H54 (cell line): ENCODE data around the gene AUTS2.

ENCODE experiments used
- DNase-seq: peaks from one replicate; pipeline ENCODE4 v3.0.0; 2011; ENCODE audit warnings: low spot score, mixed read lengths; ENCODE audit not compliant: insufficient read length
- FAIRE-seq: peaks from 3 replicates; lab custom pipeline; 2011; peaks lifted over from hg19 to GRCh38; lab: Jason Lieb, UNC
- POLR2A ChIP-seq: IDR thresholded peaks from 2 replicates; pipeline ENCODE4 v1.6.1; 2011; ENCODE audit warnings: low read depth, mild to moderate bottlenecking, low read length

Gene AUTS2

DNA sequence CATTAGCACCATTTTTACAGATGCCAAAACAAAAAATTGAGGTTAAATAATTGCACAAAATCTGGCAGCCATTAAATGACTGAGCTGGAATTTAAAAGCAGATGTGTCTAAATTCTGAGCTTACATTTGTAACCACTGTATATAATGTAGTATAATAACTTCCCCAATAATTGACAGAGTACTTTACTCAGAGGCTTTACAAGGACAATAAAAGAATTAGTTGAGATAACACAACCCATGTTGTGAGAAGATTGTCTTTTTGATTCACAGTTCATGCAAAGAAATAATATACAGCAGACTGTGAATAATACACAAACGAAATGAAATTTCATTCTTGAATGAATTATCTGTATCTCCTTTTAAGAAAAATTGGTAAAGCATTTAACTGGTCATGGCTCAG lies 417.1 kb downstream of the AUTS2 start:
- DNase-seq = no peak
- FAIRE-seq = no peak
- TF ChIP-seq POLR2A = no peak

DNA sequence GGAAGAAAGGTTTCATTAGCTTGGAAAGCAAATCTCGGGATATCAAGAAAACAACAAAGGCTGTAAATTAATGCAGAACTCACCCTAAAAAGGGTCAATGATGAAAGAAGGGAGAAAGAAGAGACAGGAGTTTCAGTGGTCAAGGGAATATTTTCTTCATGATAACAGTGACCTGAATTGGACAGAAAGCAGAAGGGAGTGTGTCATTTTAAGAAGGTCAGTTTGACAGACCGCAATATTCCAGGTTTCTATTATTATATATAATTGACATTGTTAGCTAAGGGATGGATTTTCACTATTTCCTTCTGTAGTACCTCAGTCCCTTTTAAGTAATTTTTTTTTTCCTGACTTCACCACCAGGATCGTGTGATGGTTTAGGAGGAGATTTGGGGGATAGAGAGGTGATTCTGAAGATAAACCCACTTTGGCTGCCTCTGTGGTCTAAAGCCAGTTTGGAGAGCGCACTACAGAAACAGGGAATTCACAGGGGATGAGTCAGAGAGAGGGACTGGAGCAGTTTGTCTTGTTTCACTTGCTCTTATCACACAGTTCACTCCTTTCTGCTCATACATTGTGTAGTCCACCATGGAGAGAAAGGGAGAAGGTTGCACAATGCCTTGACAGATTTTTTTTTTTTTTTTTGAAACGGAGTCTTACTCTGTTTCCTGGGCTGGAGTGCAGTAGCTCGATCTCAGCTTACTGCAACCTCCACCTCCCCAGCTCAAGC lies 417.9 kb downstream of the AUTS2 start:
- FAIRE-seq (peak; percentile 92), DNase-seq (peak; percentile 27)
- no peak for TF ChIP-seq POLR2A

DNA sequence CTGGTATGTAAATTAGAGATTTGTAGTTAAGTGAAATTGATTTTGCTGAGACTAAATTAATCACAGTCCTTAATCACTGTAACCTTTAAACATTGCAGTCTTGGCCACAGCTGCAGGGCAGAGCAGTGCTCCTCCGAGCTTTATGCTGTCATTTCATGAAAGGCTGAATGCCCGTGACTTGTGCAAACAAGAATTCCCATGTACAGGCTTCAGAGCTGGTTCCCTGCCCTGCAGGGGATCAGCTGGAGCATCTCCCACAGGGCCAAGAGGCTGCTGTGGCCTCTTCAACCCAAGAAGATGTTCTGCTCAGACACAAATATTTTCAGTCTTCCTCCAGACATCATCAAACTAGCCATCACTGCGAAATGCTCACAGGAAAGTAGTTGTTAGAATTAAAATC lies 419.1 kb downstream of the AUTS2 start:
- TF ChIP-seq POLR2A = no peak
- no peak for DNase-seq
- no peak for FAIRE-seq

DNA sequence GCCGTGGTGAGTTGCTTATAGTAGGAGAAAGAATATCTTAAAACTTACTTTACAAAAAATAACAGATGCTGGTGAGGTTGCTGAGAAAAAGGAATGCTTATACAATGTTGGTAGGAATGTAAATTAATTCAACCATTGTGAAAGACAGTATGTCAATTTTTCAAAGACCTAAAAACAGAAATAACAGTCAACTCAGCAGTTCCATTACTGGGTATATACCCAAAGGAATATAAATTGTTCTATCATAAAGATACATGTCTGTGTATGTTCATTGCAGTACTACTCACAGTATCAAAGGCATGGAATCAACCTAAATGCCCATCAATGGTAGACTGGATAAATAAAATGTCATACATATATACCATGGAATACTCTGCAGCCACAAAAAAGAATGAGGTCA lies 420.4 kb downstream of the AUTS2 start:
- no peak for TF ChIP-seq POLR2A
- DNase-seq (no peak), FAIRE-seq (no peak)

DNA sequence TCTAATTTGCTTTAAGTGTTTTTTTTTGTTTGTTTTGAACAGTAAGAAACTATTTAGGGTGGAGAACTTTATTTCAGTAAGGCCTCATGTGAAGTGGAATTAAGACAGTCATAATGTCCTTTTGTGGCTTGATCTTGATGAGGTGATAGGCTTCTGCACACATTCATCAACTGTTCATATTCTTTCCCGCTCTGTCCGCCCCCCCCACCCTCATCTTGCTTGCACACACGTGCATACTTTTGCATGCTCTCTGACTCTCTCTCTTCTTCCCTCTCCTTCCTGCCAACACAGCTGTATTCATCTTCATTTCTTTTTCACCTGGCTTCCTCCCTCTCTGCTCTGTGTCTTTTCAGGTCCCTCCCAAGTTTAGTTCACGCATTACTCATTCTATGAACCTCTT lies 429.6 kb downstream of the AUTS2 start:
- FAIRE-seq (no peak), DNase-seq (no peak)
- TF ChIP-seq POLR2A = no peak

DNA sequence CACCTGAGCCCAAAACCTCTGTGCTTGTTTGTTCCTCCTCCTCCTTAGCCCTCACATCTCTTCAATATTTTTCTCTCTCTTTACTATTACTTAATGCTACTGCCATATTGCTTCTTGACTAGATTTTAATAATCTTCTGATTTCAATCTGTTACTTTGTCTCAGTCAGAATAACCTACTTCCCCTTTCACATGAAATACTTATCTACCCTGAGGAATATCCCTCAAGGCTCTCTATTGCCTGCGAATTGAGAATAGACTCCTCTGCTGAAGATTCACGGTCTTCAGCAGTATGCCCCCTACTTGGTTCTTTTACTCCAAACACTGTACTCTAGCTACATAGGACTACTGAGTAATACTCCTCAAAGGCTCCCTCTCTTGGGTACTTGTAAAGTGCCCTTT lies 430.3 kb downstream of the AUTS2 start:
- no peak for FAIRE-seq
- DNase-seq = no peak
- no peak for TF ChIP-seq POLR2A

DNA sequence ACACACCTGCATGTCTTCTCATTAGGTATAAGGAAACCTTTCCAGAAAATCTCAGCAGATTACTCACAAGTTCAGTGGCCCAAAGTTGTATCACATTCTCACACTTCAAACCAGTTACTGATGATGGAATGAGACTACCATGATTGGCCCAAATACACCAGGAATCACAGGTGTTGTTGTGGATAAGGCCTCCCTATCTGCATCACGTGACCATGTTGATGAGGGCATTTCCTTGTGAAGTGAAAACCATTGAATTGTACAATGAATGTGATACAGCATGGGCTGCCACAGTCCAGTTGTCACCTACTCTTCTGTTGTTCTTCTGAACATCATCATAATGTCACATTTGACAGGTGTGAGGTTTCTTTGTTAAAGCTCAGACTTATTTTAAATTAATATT lies 431.7 kb downstream of the AUTS2 start:
- DNase-seq = no peak
- no peak for TF ChIP-seq POLR2A
- FAIRE-seq = no peak

DNA sequence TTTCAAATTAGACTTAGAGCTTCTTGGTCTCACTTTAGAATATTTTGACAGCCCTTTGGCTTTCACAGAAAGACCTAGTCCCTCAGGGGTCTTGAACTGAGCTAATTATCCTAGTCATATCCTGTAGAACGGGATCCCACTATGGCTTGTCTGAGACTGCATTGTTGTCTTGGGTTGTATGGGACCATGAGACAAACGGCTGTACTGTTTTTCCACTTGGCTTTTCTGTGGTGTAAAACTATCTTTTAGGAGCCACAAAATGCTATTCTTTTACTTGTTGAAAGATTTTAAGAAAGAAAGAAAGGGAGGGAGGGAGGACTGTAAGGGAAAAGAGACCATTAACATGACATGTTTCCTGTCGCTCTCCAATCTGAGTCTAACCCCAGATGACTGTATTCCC lies 432.5 kb downstream of the AUTS2 start:
- FAIRE-seq (no peak), DNase-seq (no peak)
- no peak for TF ChIP-seq POLR2A

DNA sequence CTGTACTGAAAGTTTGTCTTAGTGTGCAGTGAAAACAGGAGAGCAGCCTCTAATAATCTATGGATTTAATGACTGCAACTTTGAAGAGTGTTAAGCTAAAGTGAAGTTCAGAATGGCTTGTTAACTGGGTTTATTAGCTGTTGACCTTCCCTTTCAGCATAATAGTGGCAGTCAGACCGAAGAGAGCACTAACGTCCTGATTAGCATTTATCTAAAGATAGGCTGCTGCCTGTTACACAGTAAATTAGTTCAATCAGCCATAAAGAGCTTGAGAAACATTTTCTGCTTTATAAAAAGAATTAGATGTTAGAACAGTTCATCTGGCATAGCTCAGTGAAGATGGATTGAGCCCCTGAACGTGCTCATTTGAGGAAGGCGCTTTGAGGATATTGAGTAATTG lies 433.0 kb downstream of the AUTS2 start:
- DNase-seq (no peak), FAIRE-seq (no peak)
- TF ChIP-seq POLR2A = no peak

DNA sequence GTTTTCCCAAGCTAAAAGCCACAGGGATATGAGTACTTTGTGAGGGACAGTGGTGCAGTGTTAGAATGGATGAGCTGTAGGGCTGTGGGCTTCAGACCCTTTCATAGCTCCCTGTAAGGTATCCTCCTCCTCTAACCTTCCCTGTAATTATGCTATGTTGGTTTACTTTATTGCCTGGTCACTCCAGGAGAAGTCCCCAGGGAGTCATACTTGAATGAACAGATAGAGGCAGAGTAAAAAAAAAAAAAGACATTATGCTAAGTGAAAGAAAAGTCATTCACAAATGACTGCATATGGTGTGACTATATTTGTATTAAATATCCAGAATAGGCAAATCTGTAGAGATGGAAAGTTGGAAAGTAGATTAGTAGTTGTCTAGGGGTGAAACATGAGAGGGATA lies 434.4 kb downstream of the AUTS2 start:
- FAIRE-seq (no peak), DNase-seq (no peak)
- TF ChIP-seq POLR2A = no peak

DNA sequence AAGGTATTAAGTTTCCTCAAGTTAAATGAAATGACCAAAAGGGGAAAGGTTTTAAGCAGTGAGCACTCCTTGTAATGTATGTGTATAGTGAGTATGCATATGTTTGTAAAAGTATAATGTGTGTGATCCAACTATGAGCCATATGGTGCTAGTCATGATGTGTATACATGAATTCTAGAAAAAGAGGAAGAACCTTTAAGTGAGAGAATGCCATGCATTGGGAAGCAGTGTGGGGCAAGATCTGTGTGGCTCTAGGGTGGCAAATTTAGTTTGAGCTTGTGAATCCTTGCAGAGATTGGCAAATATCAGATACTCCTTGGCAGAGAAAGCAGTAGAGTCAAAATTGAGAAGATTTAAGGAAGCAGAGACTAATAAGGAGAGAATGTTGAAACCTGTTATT lies 435.0 kb downstream of the AUTS2 start:
- no peak for DNase-seq
- TF ChIP-seq POLR2A = no peak
- no peak for FAIRE-seq

DNA sequence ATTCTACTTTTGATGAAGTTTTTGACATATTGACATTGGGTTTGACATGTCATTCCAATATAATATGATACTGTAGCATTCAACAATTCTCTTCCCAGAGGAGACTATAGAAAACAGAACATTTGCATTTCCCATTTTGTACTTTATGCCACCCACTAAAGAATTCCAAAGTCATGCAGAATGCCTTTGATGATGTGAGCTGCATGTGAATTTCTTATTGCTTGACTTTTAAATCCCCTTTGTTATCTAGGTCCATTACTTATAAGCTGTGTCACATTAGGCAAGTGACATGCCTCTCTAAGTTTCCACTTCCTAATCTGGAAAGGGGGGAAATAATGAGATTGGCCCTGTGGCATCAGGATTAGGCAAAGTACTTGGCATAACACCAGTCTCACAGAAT lies 436.7 kb downstream of the AUTS2 start:
- FAIRE-seq = no peak
- DNase-seq = no peak
- TF ChIP-seq POLR2A = no peak

DNA sequence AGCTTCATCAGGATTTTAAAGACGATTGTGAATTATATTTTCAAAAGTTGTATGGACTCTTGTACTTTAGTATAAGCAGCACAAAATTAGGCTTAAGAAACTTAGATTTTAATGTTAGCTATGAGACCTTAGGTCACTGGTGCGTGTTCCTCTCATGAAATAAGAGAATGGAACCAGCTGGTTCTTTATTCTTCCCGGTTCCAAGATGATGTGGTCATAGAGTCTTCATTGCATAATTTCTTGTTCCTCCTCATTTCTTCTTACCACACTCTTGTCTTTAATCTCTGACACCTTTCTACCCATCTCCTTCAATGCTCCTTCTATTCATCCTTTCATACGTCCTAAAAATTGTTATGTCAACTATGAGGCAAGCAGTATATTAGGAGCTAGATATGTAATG lies 437.2 kb downstream of the AUTS2 start:
- no peak for FAIRE-seq
- DNase-seq = no peak
- TF ChIP-seq POLR2A = no peak

DNA sequence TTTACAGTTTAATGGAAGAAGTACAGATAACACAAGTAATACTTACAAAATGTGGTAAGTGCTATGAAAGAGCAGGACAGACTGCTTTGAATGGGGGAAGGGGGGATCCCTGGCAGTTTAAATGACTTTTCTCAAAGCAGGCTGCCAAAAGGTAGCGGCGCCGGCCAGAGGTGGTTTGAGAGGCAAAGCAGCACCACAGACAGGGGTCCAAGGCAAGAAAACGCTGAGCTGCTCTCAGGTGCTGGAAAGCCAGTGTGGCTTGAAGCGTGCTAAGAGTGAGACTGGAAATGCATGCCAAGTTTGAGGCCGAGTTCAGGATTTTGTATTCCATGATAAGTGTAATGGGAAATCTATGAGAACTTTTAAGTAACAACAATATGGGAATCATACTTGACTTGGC lies 437.7 kb downstream of the AUTS2 start:
- TF ChIP-seq POLR2A = no peak
- DNase-seq (no peak), FAIRE-seq (no peak)

DNA sequence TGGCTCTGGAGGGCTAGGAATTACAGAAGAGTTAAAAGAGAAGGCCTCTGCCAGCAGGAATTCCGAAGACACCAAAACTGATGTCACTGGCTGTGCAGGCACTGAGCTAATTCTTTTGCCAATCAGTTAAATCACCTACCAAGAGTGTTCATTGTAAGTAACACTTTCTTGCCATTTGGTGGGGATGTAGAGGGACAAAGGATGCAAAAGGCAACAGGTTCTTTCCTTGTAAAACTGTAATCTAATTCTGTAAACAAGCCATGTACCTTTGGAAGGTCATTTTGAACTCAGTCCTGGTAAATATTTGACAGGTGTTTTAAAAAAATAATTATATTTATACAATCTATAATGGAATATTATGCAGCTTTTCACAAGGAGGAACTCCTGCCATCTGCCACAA lies 438.4 kb downstream of the AUTS2 start:
- TF ChIP-seq POLR2A = no peak
- DNase-seq = no peak
- peak; percentile 23 for FAIRE-seq
